ENCODE measurements around the gene BAHD1.
A peak's percentile ranks its signal among the peaks of the same experiment; 100 is the strongest.

BAHD1 gene

DNA sequence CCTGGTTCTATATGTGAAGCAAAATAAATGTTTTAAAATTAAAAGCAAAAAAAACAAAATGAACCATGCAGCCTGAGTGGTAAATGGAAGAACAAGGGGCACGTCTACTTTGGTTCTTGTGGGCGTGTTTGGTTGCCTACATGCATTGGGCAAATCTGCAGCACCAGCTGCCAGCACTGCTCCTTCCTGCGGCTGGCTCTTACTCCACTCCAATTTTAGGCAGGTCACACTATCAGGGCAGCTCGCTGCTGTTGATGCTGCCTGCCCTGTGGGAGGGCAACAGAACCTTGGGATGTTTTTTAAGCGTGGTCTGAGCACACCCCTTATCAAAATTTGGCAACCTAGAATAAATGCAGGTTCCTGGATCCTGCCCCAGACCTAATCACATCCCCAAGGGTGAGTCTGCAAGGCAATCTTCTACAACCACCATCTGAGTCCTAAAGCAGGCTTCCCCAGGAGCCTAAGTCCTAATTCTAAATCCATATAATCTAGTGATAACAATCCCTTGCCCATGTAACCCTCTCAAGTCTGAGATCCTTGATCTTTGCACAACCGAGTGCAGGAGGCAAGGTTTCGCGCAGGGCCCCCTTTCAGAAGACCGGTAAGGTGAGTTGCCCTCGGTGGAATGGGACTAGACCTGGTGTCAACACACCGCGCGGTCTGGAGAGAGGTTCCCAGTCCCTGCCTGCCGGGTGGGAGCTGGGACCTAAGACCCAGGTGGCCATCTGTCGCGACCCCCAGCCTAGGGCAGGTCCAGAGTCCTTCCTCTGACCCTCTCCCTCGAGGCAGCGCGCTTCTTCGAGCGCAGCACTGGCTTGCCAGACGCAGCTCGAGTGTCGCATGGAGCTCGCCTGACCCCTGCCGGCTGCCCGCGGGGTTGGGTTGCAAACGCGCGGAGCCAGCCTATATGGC is 19.3 kb upstream of the BAHD1 start:
- DNase-seq (ENCODE audit: low read depth in 4 of 4, low spot score in 1 of 4) = peak; percentile 67 to 78 (median 72)

DNA sequence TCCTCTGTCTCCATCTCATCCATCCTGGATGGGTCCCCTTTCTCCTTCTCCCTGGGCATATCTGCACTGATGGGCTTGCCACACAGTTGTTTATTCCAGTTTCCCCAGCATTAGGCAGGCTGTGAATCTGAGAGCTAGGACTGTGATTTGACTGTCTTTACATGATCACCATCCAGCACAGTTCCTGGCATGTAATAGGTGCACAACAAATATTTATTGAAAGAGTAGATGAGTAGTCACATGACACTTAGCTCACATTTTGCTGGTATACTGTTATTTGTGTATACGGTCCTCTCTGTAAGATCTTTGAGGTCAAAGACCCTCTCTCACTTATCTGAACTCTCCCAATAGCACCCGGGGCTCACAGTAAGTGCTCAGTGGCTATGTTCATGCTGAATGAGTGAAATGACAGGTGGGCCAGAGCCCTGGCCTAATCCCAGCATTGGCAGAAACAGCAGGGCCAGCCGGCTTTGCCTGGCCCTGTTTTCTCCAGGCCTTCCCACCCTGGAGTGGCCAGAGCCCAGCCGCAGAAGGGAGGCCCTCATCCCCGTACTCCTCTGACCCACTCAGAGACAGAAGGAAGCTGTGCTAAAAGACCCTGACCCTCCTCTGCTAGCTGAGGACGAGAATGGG is 16.2 kb upstream of the BAHD1 start:
- no peak for DNase-seq (ENCODE audit: low read depth in 4 of 4, low spot score in 1 of 4)

- no peak for DNase-seq (ENCODE audit: low read depth in 4 of 4, low spot score in 1 of 4)
These were observed 15.1 kb upstream of the BAHD1 start for GRCh38 chr15:40425681-40426080.

- DNase-seq (ENCODE audit: low read depth in 4 of 4, low spot score in 1 of 4) = no peak
These were observed 13.6 kb upstream of the BAHD1 start for GRCh38 chr15:40427188-40427587.

- DNase-seq (ENCODE audit: low read depth in 4 of 4, low spot score in 1 of 4) = no peak
These were observed 12.6 kb upstream of the BAHD1 start for GRCh38 chr15:40428185-40428584.

DNA sequence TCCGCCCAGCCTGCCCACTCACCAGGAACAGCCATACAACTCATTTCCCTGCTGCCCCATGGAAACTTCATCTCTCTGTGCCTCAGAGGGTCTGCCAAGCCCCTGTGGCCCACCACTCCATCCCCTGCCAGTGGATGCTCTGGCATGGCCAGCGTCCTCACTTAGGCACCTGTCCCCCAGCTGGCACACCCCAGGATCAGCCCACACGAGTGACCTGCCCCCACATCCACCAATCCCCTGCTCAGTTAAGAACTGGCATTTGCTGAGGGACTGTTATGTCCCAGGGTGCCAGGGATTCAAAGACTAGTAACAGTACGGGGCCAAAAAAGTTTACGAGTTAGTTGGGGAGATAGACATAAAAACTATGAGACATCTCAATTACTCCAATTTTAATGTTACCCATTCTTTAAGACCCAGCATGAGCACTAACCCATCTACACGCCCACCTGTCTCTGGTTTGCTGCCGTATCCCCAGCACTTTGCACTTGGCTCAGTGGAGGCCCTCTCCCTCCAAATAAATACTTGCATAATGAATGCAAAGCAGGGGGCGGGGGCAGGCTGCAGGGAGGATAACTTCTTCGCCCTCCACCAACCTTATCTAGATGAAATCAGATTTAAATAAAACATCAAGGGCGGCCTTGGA is 11.6 kb upstream of the BAHD1 start:
- no peak for DNase-seq (ENCODE audit: low read depth in 4 of 4, low spot score in 1 of 4)

DNA sequence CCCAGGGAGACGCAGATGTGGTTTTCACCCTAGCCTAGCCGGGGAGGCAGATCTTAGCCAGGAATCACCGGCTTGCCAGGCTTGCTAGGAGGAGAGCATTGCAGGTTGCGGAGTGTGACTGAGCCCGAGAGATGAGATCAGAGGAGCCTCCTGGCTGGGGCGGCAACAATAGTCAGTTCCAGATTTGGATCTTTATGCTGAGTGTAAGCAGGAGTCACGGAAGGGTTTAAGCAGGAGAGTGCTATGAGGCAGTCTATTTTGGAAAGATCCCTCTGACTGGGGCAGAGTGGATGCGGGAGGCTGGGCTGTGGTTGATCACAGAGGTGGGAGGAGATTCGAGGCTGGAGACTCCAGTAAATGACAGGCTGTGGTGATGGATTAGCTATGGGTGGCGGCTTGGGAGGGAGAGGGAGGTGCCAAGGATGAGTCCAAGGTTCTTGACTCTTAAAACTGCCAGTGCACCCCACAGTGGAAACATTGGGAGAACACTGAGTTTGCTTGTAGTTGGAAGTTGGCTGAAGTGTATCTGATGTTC is 10.4 kb upstream of the BAHD1 start:
- DNase-seq (ENCODE audit: low read depth in 4 of 4, low spot score in 1 of 4) = no peak

DNA sequence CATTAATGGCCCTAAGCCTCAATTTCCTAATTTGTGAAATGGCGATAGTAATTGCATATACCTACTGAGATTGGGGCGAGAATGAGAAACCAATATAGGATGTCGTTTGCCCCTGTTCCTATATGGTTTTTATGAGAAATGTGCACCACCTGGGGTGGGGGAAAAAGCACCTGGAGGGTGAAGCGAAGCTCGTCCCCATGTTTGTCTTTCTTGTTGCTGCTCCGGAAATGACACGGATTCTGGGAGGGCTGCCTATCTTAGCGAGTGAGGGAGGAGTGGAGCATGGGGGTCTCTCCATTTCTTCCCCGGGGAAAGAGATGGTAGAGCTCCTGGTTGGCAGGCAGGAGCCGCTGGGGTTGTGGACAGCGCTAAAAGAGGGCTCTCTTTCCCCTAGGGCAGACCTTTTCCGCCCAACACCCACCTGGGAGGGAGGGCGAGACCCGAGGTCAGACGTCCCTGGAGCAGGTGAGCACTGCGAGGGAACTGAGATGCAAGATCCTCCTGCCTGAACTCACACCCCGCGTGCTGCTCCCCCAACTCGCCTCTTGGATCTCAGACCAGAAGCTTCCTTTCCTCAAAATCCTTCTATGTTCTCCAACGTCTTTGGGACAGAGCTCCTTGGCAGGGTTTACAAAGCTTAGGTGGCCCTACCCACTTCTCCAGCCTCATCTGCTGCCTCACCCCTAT is 5.6 kb upstream of the BAHD1 start:
- DNase-seq (ENCODE audit: low read depth in 4 of 4, low spot score in 1 of 4) = no peak

DNA sequence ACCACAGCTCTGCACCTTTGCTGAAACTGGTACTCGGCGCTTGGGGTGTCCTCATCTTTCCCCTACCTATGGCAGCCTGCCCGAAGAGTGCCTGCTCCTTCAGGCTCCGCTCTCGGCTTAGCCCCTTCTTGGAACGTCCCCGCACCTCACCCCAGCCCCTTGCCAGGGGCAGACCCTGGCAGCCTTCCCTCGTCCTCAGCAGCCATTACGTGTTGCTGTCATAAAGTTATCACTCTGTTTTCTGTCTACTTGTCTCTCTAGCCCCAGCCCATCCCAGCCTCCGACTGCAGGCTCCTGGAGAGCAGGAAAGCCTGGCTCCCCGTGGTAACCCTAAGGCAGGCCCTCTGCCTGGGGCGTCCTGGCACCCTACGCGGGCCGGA is 5.1 kb upstream of the BAHD1 start:
- no peak for DNase-seq (ENCODE audit: low read depth in 4 of 4, low spot score in 1 of 4)

DNA sequence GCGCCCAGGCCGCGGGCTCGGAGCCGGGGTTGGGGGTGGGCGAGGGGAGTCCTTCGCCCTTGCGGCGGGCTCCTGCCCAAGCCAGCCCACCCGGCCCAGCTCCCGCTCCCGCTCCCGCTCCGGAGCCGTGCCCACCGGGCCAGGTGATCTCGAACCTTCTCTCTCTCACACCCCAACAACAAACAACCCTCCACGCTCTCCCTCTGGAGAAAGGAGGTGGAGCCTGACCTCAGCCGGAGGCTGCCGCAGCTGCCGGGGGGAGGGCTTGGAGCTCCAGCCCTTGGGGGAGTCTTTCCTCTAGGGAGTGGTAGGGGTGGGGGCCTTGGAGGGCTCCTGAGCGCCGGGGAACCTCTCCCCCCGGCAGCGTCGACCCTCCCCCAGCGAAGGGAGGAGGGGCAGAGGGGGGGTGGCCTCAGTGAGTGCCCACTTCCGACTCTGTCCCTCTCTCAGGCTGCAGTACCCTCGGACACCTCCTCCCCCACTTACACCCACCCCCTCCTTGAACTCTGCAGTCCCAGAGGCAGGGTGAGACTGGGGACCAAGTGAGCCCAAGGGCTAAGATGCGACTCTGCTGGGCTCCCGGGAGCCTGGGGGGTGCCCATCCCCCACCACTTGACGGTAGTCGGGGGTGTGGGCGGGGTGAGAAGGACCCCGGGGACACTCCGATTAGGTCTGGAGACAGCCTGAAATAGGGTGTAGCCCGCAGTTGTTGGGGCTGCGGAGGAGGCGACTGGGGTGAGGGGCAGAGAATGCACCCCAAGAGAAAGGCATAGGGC is 4.4 kb upstream of the BAHD1 start:
- DNase-seq (ENCODE audit: low read depth in 4 of 4, low spot score in 1 of 4) = no peak

- DNase-seq (ENCODE audit: low read depth in 4 of 4, low spot score in 1 of 4) = no peak
These were observed 3.6 kb upstream of the BAHD1 start for GRCh38 chr15:40436892-40437751.

- DNase-seq (ENCODE audit: low read depth in 4 of 4, low spot score in 1 of 4) = no peak
These were observed 2.7 kb upstream of the BAHD1 start for GRCh38 chr15:40437752-40438687.

DNA sequence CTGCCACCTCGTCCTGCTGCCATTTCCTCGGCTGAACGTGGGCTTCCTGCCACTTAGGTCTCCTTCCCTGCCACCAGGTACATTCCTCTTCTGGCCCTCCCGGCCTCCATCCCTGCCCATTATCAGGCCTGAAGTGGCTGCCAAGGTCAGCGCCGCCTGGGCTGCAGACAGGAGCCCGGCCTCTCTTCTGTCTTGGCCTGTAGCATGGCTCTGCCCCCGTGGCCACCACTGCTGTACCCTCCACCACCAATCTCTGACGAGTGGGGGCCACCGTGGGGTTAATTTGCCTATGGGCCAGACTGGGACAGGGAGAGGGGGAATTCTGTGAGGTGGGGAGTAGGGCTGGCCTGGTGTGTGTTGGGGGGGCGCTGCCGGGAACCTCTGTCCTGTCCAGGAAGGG is 2.0 kb upstream of the BAHD1 start:
- no peak for DNase-seq (ENCODE audit: low read depth in 4 of 4, low spot score in 1 of 4)

- DNase-seq (ENCODE audit: low read depth in 4 of 4, low spot score in 1 of 4) = no peak
These were observed 1.2 kb upstream of the BAHD1 start for GRCh38 chr15:40439461-40439959.

GRCh38 chr15:40439960-40440742 is 602 bp upstream of the BAHD1 start:
- DNase-seq (ENCODE audit: low read depth in 4 of 4, low spot score in 1 of 4) = no peak

GRCh38 chr15:40441565-40442531 is 1.1 kb downstream of the BAHD1 start:
- DNase-seq (ENCODE audit: low read depth in 4 of 4, low spot score in 1 of 4) = no peak

Measured in stimulated activated CD4-positive, alpha-beta T cell treated with anti-CD3 and anti-CD28 coated beads, Interleukin-1b, Interleukin-23, amount 100 ng/mL, for 24 hours (primary cell).